BE2C (cell line): ENCODE results near the gene DEDD2.

Experiments
- DNase-seq: peaks from one replicate; pipeline ENCODE4 v3.0.0-alpha.2; 2020
- H3K27me3 ChIP-seq: fragments of 250-450 bp; sonication (Bioruptor Pico); 2 replicates; pipeline ENCODE4 v1.5.1; 2020; ENCODE audit warnings: mild to moderate bottlenecking
- H3K36me3 ChIP-seq: fragments of 250-450 bp; sonication (Bioruptor Pico); 2 replicates; pipeline ENCODE4 v1.5.1; 2020; ENCODE audit warnings: mild to moderate bottlenecking
- H3K4me1 ChIP-seq: fragments of 250-450 bp; sonication (Bioruptor Pico); 2 replicates; pipeline ENCODE4 v1.5.1; 2020
- H3K4me3 ChIP-seq: 2 replicates; pipeline ENCODE4 v1.5.1; 2011; ENCODE audit warnings: low read depth, low read length
- H3K9me3 ChIP-seq: fragments of 250-450 bp; sonication (Bioruptor Pico); 2 replicates; pipeline ENCODE4 v1.5.1; 2020
- CTCF ChIP-seq: IDR thresholded peaks from 2 replicates; pipeline ENCODE4 v1.5.1; 2012; ENCODE audit warnings: mild to moderate bottlenecking, low read depth, low read length

DEDD2 gene

GRCh38 chr19:42220751-42221097 lies 3.2 kb upstream of the DEDD2 start:
- Histone ChIP-seq H3K9me3 (no peaks in the 10 kb centered on the region), H3K27me3 (no peaks in the 10 kb centered on the region), H3K4me3 (peak overlapping the region; percentile 99), H3K4me1 (peaks cover 9% of the 10 kb centered on the region), H3K36me3 (peaks cover 20% of the 10 kb centered on the region)
- no peak for DNase-seq
- TF ChIP-seq CTCF = no peak

GRCh38 chr19:42219812-42220750 lies 2.6 kb upstream of the DEDD2 start, which contains the start of gene ZNF526:
ZNF526 (plus strand) TSS chr19:42220312; CDS start chr19:42224404, 4,092 bp downstream.
- Histone ChIP-seq H3K9me3 (no peaks in the 10 kb centered on the region), H3K27me3 (no peaks in the 10 kb centered on the region), H3K36me3 (peaks cover 14% of the 10 kb centered on the region), H3K4me3 (peak within 1 kb of the TSS; percentile 99), H3K4me1 (peaks cover 9% of the 10 kb centered on the region)
- TF ChIP-seq CTCF = no peak
- peak; percentile 99 for DNase-seq

- Histone ChIP-seq H3K36me3 (peaks cover 9% of the 10 kb centered on the region), H3K27me3 (no peaks in the 10 kb centered on the region), H3K4me3 (peak overlapping the region; percentile 93), H3K9me3 (no peaks in the 10 kb centered on the region), H3K4me1 (peaks cover 9% of the 10 kb centered on the region)
- peak; percentile 48 for DNase-seq
- no peak for TF ChIP-seq CTCF
Measured at GRCh38 chr19:42216653-42217519, 591 bp downstream of the DEDD2 start.

GRCh38 chr19:42214810-42215485 lies 2.5 kb downstream of the DEDD2 start:
- TF ChIP-seq CTCF = no peak
- peaks cover 9% of the 10 kb centered on the region for H3K36me3 ChIP-seq
- DNase-seq = no peak
- no peak overlapping the region for H3K4me3 ChIP-seq
- H3K4me1 ChIP-seq = peaks cover 9% of the 10 kb centered on the region
- H3K27me3 ChIP-seq = no peaks in the 10 kb centered on the region
- H3K9me3 ChIP-seq = no peaks in the 10 kb centered on the region

- DNase-seq = no peak
- peaks cover under 1% of the 10 kb centered on the region for H3K4me1 ChIP-seq
- H3K27me3 ChIP-seq = no peaks in the 10 kb centered on the region
- no peak overlapping the region for H3K4me3 ChIP-seq
- H3K9me3 ChIP-seq = no peaks in the 10 kb centered on the region
- H3K36me3 ChIP-seq = peaks cover 22% of the 10 kb centered on the region
- TF ChIP-seq CTCF = no peak
Measured at GRCh38 chr19:42212886-42213285, 4.6 kb downstream of the DEDD2 start.
